HCT116 (cell line): ENCODE results near the gene BMP2.

ENCODE experiments used
- POLR2A ChIP-seq: IDR thresholded peaks from 2 replicates; pipeline ENCODE4 v1.7.0; 2011; ENCODE audit warnings: borderline replicate concordance; ENCODE audit not compliant: insufficient read depth, insufficient read length; ENCODE audit errors: extremely low read depth
- POLR2AphosphoS5 ChIP-seq: IDR thresholded peaks from 2 replicates; pipeline ENCODE4 v1.6.1; 2011; ENCODE audit warnings: mild to moderate bottlenecking, low read depth, low read length, moderate library complexity
- ZNF274 ChIP-seq: fragments of 200-500 bp; sonication (Bioruptor generic); IDR thresholded peaks from 2 replicates; pipeline ENCODE4 v1.6.1; 2014; ENCODE audit warnings: mild to moderate bottlenecking, low read depth, low read length, inconsistent platforms
- TF ChIP-seq, protein P1 (sequence below), 3 experiments: fragments of 200-600 bp in 1 of 3; sonication (generic) in 1 of 3; IDR thresholded peaks in 2 of 3; conservative IDR thresholded peaks in 1 of 3; 2 replicates each; pipeline ENCODE4 v1.5.1; 2012 to 2017; ENCODE audit warnings: low read depth in 2 of 3, low read length in 2 of 3, antibody characterized with exemption in 1 of 3, borderline replicate concordance in 1 of 3, control low read depth in 1 of 3, mild to moderate bottlenecking in 1 of 3, mixed read lengths in 1 of 3, mixed run types in 1 of 3, moderate library complexity in 1 of 3; ENCODE audit not compliant: insufficient read depth in 1 of 3

DNA sequence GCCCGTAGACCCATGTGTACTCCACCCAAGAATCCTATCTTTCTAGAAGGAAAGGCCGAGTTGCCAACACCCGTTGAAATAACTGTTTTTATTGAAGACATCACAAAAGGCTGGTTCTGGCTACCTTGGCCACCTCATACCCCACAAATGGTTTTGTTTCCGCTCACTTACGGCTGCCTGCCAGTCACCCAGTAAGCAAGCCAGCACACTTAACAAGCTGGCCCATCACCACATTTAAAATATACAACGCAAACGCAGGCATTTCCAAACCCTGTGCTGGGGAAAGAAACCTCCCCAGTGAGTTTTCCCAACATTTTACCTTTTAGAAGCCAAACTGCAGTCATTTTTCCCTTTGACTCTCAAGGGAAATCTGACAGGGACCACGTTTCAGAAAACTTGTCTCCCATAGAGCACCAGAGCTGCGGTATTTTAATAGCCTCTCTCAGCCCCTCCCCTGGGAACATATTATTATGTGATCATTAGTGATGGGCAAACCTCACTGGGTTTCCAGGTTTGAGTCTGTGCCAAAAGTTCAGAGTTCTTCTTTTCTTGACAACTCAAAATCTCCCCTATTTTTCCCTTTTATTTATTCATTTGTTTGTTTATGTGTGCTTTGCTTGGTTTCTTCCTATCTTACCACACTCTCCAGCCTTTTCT, 36.7 kb upstream of the BMP2 start:
- TF ChIP-seq ZNF274 (no peak), POLR2AphosphoS5 (no peak), POLR2A (no peak)
- TF ChIP-seq, protein P1, sequence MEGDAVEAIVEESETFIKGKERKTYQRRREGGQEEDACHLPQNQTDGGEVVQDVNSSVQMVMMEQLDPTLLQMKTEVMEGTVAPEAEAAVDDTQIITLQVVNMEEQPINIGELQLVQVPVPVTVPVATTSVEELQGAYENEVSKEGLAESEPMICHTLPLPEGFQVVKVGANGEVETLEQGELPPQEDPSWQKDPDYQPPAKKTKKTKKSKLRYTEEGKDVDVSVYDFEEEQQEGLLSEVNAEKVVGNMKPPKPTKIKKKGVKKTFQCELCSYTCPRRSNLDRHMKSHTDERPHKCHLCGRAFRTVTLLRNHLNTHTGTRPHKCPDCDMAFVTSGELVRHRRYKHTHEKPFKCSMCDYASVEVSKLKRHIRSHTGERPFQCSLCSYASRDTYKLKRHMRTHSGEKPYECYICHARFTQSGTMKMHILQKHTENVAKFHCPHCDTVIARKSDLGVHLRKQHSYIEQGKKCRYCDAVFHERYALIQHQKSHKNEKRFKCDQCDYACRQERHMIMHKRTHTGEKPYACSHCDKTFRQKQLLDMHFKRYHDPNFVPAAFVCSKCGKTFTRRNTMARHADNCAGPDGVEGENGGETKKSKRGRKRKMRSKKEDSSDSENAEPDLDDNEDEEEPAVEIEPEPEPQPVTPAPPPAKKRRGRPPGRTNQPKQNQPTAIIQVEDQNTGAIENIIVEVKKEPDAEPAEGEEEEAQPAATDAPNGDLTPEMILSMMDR (IDR thresholded peaks at IDR 0.05 in 2 of 3, conservative IDR thresholded peaks at IDR 0.05 in 1 of 3; ENCODE audit: borderline replicate concordance in 1 of 3, insufficient read depth in 1 of 3, low read depth in 2 of 3, low read length in 2 of 3) = no peak
